Natural killer cell treated with Interleukin-12 subunit alpha and Interleukin-12 subunit beta and Interleukin-15 and Interleukin-18, amount 100 ng/mL, for 72 hours (primary cell): ENCODE measurements around the gene SRD5A1. TPM values are rescaled to one million over a fixed set of nuclear protein-coding genes. Genes with fewer than 3 reads are reported as not detected.

Experiments
- ATAC-seq, 2 donors: fragments of 150-1000 bp; cut with Tn5 transposase in 1 of 2; sonication (Bioruptor Pico), chemical (Tn5 transposase) in 1 of 2; 2 replicates each; pipeline ENCODE4 v1.10.0; 2021
- DNase-seq: peaks from one replicate; pipeline ENCODE4 v3.0.0; 2022; ENCODE audit warnings: low spot score
- H3K27ac Mint-ChIP-seq, 2 donors: 1 replicate in 1 of 2; 2 replicates in 1 of 2; pipeline ENCODE4 v1.8.0; 2022; ENCODE audit warnings: mixed read lengths in 2 of 2, mild to moderate bottlenecking in 1 of 2, moderate library complexity in 1 of 2
- H3K27me3 Mint-ChIP-seq, 2 donors: 1 replicate in 1 of 2; 2 replicates in 1 of 2; pipeline ENCODE4 v1.8.0; 2022; ENCODE audit warnings: mixed read lengths in 2 of 2
- H3K36me3 Mint-ChIP-seq: one replicate; pipeline ENCODE4 v1.8.0; 2022; ENCODE audit warnings: mixed read lengths
- H3K4me1 Mint-ChIP-seq, 2 donors: 1 replicate in 1 of 2; 2 replicates in 1 of 2; pipeline ENCODE4 v1.8.0; 2022; ENCODE audit warnings: low read depth in 2 of 2, mixed read lengths in 2 of 2, mild to moderate bottlenecking in 1 of 2
- H3K4me3 Mint-ChIP-seq: one replicate; pipeline ENCODE4 v1.8.0; 2022; ENCODE audit warnings: mixed read lengths
- H3K9me3 Mint-ChIP-seq: 2 replicates; pipeline ENCODE4 v1.8.0; 2022; ENCODE audit warnings: mixed read lengths
- total RNA-seq, 2 donors: library from RNA; stranded (reverse); gene quantifications; one replicate each; pipeline ENCODE4 v1.2.3, GENCODE V29; 2022

SRD5A1 gene
- total RNA-seq, 2 donors from 2014 or later: 7.2 to 14.6 TPM

- DNase-seq (no peak), ATAC-seq (no peak)
- H3K27ac Mint-ChIP-seq: no peak overlapping the region
- peaks cover 23% of the 10 kb centered on the region for H3K36me3 Mint-ChIP-seq
- H3K9me3 Mint-ChIP-seq: no peaks in the 10 kb centered on the region
- no peaks in the 10 kb centered on the region for H3K27me3 Mint-ChIP-seq
- H3K4me1 Mint-ChIP-seq: peaks cover 0 to 4% of the 10 kb centered on the region in 2 donors
- no peak overlapping the region for H3K4me3 Mint-ChIP-seq
These were observed 36.9 kb upstream of the SRD5A1 start for GRCh38 chr5:6596388-6596787.

GRCh38 chr5:6597557-6597956 is 35.7 kb upstream of the SRD5A1 start:
- Mint-ChIP-seq H3K9me3 (no peaks in the 10 kb centered on the region), H3K4me3 (no peak overlapping the region), H3K27ac (no peak overlapping the region), H3K36me3 (peaks cover 33% of the 10 kb centered on the region), H3K27me3 (no peaks in the 10 kb centered on the region), H3K4me1 (peaks cover 0 to 4% of the 10 kb centered on the region in 2 donors)
- ATAC-seq (no peak), DNase-seq (no peak)

DNA sequence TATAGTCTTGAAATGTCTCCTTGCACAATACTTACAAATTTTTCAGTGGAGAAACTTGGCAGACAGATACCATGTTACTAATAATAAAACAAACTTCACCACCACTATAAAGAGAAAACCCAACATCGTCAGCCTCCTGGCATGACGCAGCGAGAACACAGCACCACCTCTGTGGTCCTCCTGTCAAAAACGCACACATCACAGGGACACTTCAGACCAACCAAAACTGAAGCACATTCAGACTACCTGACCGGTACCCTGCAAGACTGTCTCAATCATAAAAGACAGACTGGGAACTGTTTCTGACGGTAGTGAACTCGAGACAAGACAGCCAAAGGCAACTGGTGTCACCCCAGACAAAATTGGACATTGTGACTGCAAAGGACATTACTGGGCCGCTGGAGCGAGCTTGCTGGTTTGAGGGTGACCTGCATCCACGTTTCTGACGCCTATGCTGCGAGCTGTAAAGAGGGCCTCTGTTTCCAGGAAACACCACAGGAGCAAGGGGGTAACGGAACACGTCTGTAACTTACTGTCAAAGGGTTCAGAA is 34.8 kb upstream of the SRD5A1 start:
- H3K36me3 Mint-ChIP-seq: peaks cover 38% of the 10 kb centered on the region
- no peak overlapping the region for H3K27ac Mint-ChIP-seq
- ATAC-seq (no peak), DNase-seq (no peak)
- no peaks in the 10 kb centered on the region for H3K9me3 Mint-ChIP-seq
- H3K4me3 Mint-ChIP-seq: no peak overlapping the region
- H3K4me1 Mint-ChIP-seq: peaks cover 0 to 4% of the 10 kb centered on the region in 2 donors
- H3K27me3 Mint-ChIP-seq: no peaks in the 10 kb centered on the region

DNA sequence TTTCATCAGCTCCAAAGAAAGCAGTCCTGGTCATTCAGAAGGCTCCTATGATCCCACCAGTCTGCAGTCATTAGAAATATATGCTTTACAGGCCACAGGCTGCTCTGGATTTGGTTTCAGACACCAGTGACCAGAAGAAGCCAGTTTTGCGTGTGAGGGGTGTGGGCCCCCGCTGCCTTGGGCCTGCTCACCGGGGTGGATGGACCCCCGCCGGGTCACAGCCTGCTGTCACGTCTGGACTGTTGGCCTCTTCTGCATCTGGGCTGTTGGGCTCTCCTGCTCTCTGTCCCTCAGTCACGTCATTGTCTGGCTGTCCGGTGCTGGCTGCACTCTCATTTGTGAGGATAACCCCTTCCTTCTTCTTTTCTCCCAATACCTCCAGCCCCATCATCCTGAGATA is 33.5 kb upstream of the SRD5A1 start:
- ATAC-seq: no peak
- H3K36me3 Mint-ChIP-seq: peaks cover 43% of the 10 kb centered on the region

DNA sequence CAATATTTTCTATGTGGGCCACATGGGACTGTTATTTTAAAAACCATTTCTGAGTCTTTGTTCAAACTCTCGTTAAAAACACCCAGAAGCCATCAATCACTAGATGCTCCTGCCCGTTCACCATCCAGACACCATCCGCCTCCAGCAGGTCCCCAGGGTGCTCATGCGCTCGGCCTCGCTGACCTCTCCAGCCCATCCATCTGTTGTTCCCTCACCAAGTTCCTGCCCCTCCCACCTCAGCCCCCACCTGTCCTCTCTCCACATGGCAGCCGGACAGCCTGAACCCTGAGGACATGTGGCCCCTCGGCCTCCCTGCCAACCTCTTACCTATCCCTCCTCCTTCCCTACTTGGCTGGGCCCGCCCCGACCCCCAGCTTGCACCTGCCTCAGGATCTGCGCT is 32.0 kb upstream of the SRD5A1 start:
- ATAC-seq: no peak
- Mint-ChIP-seq H3K27me3 (no peaks in the 10 kb centered on the region), H3K4me1 (peaks cover 0 to 4% of the 10 kb centered on the region in 2 donors), H3K4me3 (no peak overlapping the region), H3K36me3 (peaks cover 52% of the 10 kb centered on the region), H3K9me3 (no peaks in the 10 kb centered on the region), H3K27ac (no peak overlapping the region)
- DNase-seq: no peak

More for the DNA sequence above, 33.5 kb upstream of the SRD5A1 start:
- no peak for DNase-seq
- peaks cover 0 to 4% of the 10 kb centered on the region in 2 donors for H3K4me1 Mint-ChIP-seq
- H3K4me3 Mint-ChIP-seq: no peak overlapping the region
- no peaks in the 10 kb centered on the region for H3K9me3 Mint-ChIP-seq
- H3K27me3 Mint-ChIP-seq: no peaks in the 10 kb centered on the region
- no peak overlapping the region for H3K27ac Mint-ChIP-seq

GRCh38 chr5:6601816-6602215 is 31.4 kb upstream of the SRD5A1 start:
- H3K9me3 Mint-ChIP-seq: no peaks in the 10 kb centered on the region

DNA sequence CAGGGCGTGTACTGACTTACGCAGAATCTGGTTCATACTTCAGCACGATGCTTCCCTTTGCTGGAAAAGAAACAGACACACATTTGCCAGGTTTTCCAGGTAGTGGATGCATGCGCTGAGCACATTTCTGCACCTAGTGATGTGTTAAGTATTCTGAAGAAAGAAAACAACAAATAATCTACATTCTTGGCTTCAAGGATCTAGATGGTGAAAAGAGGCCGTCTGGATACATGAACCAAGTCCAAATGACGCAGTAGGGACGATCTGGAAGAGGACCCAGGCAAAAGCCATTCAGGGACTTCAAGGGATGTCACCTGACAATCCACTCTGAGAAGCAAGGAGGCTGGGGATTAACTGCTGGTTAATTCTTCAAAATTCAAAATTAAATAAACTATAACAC is 30.8 kb upstream of the SRD5A1 start:
- ATAC-seq: no peak
- no peak overlapping the region for H3K27ac Mint-ChIP-seq
- no peak for DNase-seq
- no peak overlapping the region for H3K4me3 Mint-ChIP-seq
- H3K36me3 Mint-ChIP-seq: peaks cover 51% of the 10 kb centered on the region
- no peaks in the 10 kb centered on the region for H3K27me3 Mint-ChIP-seq
- H3K9me3 Mint-ChIP-seq: no peaks in the 10 kb centered on the region
- peaks cover 0 to 4% of the 10 kb centered on the region in 2 donors for H3K4me1 Mint-ChIP-seq

More at GRCh38 chr5:6601816-6602215, 31.4 kb upstream of the SRD5A1 start:
- Mint-ChIP-seq H3K4me3 (no peak overlapping the region), H3K36me3 (peaks cover 50% of the 10 kb centered on the region), H3K27ac (no peak overlapping the region), H3K27me3 (no peaks in the 10 kb centered on the region), H3K4me1 (peaks cover 0 to 4% of the 10 kb centered on the region in 2 donors)
- ATAC-seq (no peak), DNase-seq (no peak)

DNA sequence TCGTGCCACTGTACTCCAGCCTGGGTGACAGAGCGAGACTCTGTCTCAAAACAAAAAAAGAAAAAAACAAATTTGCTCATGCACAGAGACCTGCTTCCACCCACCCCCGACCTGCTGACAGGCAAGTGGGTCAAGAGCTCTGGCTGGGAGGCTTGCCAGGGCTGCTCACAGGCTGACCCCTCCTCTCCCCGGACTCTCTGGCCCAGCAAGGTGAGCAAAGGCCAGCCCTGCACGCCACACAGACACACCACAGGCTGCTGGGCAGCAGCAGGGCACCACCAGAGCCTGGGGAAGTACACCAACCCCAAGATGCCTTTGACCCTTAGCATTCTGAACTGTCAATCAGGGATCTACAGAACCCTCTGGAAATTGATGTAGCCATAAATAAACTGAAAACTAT is 29.6 kb upstream of the SRD5A1 start:
- DNase-seq: no peak
- Mint-ChIP-seq H3K9me3 (no peaks in the 10 kb centered on the region), H3K4me1 (peaks cover 0 to 4% of the 10 kb centered on the region in 2 donors), H3K36me3 (peaks cover 41% of the 10 kb centered on the region), H3K27me3 (no peaks in the 10 kb centered on the region), H3K4me3 (no peak overlapping the region), H3K27ac (no peak overlapping the region)
- ATAC-seq: peak in 1 of 2 donors; percentile 40

DNA sequence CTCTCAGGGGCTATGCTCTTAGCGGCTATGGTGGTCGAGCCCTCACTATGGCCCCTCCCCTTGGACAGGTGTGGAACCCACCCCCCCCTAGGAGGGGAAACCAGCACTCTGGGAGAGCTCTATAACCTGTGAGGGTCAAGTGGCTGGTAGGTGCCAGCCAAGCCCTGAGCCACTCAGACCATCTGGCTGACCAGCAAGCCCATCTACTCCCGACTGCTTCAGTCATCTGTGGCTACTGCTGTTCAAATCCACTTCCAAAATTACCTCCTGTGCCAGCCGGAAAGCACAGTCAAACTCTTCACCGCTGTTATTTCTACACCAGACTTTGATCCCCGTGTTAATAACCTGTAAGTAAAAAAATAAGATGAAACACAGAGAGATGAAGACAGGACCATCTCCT is 28.9 kb upstream of the SRD5A1 start:
- Mint-ChIP-seq H3K4me1 (peaks cover 0 to 3% of the 10 kb centered on the region in 2 donors), H3K27ac (no peak overlapping the region), H3K36me3 (peaks cover 40% of the 10 kb centered on the region), H3K27me3 (no peaks in the 10 kb centered on the region), H3K4me3 (no peak overlapping the region), H3K9me3 (no peaks in the 10 kb centered on the region)
- no peak for DNase-seq
- ATAC-seq: no peak

GRCh38 chr5:6604946-6605345 is 28.3 kb upstream of the SRD5A1 start:
- no peak overlapping the region for H3K4me3 Mint-ChIP-seq
- no peak overlapping the region for H3K27ac Mint-ChIP-seq
- no peaks in the 10 kb centered on the region for H3K27me3 Mint-ChIP-seq
- peaks cover 0 to 3% of the 10 kb centered on the region in 2 donors for H3K4me1 Mint-ChIP-seq
- ATAC-seq (no peak), DNase-seq (no peak)
- H3K9me3 Mint-ChIP-seq: no peaks in the 10 kb centered on the region
- H3K36me3 Mint-ChIP-seq: peaks cover 40% of the 10 kb centered on the region

DNA sequence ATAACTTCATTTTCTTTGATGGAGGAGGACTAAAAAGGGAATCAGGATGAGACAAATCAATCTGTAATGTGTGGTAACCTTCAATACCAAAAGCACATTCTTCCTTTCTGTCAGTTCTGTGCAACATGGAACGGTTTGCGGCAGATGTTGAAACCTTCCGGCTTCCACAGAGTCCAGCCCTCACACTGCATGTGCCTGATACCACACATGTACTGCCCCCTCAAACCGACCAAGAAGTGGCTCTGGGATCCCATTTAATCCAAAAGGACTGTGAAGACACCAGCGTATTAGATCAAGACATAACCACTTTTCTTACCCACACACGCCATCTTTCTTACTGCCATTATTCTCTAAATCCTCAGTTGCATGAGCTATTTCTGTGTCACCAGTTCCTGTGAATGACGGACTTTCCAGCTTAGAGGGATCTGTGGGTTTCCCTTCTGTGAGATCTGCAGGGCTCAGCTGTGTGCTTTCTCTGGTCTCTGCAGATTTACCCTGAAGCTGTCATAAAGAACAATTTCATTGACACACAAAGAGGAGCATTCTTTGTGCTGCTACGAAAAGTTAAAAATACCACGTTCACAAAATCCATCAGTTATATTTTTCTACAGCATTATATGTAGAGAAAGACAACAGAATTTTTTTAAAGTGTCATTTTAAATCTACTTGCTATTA is 26.2 kb upstream of the SRD5A1 start:
- Mint-ChIP-seq H3K4me1 (peaks cover 0 to 6% of the 10 kb centered on the region in 2 donors), H3K9me3 (no peaks in the 10 kb centered on the region), H3K36me3 (peaks cover 41% of the 10 kb centered on the region), H3K4me3 (no peak overlapping the region), H3K27ac (no peak overlapping the region), H3K27me3 (no peaks in the 10 kb centered on the region)
- ATAC-seq (no peak), DNase-seq (no peak)

DNA sequence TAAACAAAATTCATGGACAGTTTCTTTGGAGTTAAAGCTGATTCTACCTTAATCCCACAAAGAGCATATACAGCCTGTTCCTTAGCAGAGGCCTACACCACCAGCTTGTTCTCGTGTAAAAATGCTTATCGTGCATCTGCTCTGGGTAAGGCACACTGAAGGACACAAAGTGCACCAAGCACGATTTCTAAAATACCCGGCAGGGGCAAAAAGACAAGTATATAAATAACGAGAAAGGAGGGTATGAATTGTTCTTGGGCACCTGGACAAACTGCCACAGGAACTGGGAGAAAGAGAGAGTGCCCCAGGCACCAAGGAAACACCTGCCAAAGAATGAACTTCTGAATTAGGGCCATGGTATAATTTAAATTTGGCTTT is 25.7 kb upstream of the SRD5A1 start:
- H3K36me3 Mint-ChIP-seq: peaks cover 40% of the 10 kb centered on the region
- no peak for ATAC-seq

DNA sequence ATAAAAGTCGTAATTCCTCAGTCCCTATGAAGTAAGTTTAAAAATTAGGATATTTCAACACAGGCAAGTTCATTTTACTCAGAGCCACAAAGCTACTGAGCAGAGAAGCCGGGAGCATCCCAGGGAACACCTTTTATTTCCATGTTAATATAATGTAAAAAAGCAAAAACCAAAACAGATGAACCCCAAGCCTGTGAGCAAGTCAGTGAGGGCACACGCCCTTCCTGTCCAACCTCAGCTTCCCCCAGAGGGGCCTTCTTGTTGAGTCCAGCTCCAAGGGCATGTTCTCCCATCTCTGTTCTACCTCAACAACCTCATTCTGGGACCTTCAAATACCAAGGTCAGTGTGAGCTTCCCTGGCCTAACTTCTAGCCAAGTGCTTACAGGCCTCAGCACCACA is 25.2 kb upstream of the SRD5A1 start:
- DNase-seq (no peak), ATAC-seq (no peak)
- Mint-ChIP-seq H3K9me3 (no peaks in the 10 kb centered on the region), H3K4me3 (no peak overlapping the region), H3K27ac (no peak overlapping the region), H3K27me3 (no peaks in the 10 kb centered on the region), H3K36me3 (peaks cover 35% of the 10 kb centered on the region), H3K4me1 (peaks cover 0 to 10% of the 10 kb centered on the region in 2 donors)

More for the DNA sequence above, 25.7 kb upstream of the SRD5A1 start:
- Mint-ChIP-seq H3K4me1 (peaks cover 0 to 10% of the 10 kb centered on the region in 2 donors), H3K27me3 (no peaks in the 10 kb centered on the region), H3K27ac (no peak overlapping the region), H3K4me3 (no peak overlapping the region), H3K9me3 (no peaks in the 10 kb centered on the region)
- DNase-seq: no peak

GRCh38 chr5:6611334-6612256 is 21.6 kb upstream of the SRD5A1 start:
- Mint-ChIP-seq H3K27me3 (no peaks in the 10 kb centered on the region), H3K4me1 (peaks cover 10 to 33% of the 10 kb centered on the region in 2 donors), H3K9me3 (no peaks in the 10 kb centered on the region), H3K27ac (no peak overlapping the region), H3K36me3 (peaks cover 45% of the 10 kb centered on the region), H3K4me3 (no peak overlapping the region)
- DNase-seq (no peak), ATAC-seq (no peak)
